NAMALWA (cell line): ENCODE data around the gene AXIN1.
"Not testable (repeated sequence)": the region's sequence is repeated elsewhere in the genome, so short reads cannot be mapped to it uniquely, and the experiment has no call there.

Source experiments
- DNase-seq: peaks from one replicate; pipeline ENCODE4 v3.0.0-alpha.2; 2015; ENCODE audit warnings: low spot score

The AXIN1 gene

DNA sequence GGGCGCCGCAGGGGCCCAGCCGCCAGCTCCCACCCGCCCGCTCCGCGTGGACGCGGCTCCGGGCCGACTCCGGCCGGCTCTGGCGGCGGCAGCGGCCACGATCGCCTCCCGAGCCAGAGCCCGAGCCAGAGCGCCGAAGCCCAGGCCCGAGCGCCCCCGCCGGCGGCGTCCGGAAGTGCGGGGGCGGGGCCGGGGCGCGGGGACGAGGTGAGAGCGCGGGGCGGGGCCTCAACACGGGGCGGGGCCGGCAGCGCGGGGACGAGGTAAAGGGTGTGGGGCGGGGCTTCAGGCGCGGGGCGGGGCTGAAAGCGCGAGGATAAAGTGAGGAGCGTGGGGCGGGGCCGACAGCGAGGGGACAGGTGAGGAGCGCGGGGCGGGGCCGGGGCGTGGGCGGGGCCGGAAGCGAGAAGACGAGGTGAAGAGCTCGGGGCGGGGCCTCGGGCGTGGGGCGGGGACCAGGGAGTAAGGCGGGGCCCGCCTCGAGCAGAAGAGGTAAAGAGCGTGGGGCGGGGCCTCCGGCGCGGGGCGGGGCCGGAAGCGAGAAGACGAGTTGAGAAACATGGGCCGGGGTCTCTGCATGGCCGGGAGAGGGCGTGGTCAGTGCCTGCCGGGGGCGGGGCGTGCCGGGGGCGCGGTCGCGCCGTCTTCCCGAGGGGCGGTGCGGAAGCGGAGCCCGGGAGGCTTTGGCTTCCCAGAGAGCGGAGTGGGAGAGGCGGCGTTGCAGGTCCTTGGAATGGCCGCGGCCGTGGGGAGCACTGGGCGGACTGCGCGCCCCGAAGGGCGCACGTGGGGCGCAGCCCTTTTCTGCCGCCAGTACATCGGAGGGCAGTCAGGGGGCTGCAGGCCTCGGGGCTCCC, at the start of gene AXIN1:
AXIN1 (minus strand) TSS at position 177 of the 857 bp plus-strand sequence. CDS start 5,698 bp downstream, outside the sequence.
- peak; percentile 97 for DNase-seq

DNA sequence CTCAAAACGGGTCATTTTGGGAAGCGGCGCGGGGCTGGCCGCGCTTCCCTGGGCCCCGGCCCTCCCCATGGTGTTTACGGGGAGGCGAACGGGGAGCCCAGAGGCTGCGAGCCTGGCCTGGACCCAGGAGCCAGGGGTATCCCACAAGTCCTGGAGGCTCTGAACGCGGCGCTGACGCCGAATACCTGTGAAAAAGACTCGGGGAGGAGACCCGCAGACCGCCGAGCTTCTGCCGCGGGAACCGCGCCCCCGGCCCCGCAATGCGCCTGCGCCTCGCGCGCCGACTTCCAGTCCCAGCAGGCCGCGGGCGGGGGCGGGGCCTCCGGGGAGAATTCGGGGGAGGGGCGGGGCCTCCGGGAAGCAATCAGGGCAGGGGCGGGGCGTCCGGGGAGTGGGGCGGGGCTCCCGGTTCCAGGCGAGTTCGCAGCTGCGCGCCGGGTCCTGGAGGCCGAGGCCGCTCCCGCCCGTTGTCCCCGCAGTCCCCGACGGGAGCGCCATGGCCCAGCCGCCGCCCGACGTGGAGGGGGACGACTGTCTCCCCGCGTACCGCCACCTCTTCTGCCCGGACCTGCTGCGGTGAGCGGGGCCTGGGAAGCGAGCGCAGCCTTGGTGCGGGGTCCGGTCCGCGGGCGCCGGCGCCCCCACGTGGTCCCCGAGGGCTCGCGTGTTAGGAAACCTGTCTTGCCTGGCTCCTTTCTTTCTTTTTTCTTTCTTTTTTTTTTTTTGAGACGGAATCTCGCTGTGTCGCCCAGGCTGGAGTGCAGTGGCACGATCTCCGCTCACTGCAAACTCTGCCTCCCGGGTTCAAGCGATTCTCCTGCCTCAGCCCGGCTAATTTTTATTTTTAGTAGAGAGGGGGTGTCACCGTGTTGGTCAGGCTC, 49.2 kb upstream of the AXIN1 start, which contains the start of gene DECR2:
DECR2 (plus strand) TSS at position 418 of the 881 bp plus-strand sequence; CDS start at position 497, 79 bp downstream.
- peak; percentile 88 for DNase-seq

DNA sequence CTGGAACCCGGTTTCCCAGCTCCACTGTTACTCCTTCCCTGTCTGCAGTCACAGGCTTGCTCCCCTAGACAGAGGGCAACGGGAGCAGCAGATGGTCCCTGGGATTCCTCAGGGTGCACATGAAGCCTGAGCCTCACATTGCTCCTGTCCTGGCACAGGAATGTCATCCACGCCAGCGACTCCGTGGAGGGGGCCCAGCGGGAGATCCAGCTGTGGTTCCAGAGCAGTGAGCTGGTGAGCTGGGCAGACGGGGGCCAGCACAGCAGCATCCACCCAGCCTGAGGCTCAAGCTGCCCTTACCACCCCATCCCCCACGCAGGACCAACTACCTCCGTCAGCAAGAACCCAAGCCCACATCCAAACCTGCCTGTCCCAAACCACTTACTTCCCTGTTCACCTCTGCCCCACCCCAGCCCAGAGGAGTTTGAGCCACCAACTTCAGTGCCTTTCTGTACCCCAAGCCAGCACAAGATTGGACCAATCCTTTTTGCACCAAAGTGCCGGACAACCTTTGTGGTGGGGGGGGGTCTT, 47.6 kb upstream of the AXIN1 start:
- no peak for DNase-seq

DNA sequence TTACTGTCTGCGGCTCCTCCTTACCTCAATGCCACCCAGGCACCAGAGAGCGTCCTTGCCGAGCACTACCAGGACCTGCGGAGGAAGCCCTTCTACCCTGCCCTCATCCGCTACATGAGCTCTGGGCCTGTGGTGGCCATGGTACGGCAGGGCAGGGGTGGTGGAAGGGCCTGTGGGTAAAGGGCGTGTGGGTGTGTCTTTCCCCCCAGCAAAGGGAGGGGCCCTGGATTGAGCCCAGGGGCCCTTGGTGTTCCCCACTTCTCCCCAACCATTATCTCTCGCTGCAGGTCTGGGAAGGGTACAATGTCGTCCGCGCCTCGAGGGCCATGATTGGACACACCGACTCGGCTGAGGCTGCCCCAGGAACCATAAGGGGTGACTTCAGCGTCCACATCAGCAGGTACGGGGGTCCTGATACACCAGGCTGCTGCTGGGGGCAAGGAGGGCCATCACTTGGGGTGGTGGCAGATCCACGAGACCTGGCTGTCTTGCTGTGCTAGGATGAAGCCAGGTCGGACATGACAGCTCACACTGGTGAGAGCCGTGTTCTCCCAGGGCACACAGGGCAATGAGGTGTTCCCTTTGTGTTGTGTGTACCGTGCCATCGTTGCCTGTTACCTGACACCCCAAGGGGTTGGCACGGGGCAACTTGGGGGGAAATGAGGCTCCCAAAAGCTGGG, 47.0 kb upstream of the AXIN1 start:
- no peak for DNase-seq

DNA sequence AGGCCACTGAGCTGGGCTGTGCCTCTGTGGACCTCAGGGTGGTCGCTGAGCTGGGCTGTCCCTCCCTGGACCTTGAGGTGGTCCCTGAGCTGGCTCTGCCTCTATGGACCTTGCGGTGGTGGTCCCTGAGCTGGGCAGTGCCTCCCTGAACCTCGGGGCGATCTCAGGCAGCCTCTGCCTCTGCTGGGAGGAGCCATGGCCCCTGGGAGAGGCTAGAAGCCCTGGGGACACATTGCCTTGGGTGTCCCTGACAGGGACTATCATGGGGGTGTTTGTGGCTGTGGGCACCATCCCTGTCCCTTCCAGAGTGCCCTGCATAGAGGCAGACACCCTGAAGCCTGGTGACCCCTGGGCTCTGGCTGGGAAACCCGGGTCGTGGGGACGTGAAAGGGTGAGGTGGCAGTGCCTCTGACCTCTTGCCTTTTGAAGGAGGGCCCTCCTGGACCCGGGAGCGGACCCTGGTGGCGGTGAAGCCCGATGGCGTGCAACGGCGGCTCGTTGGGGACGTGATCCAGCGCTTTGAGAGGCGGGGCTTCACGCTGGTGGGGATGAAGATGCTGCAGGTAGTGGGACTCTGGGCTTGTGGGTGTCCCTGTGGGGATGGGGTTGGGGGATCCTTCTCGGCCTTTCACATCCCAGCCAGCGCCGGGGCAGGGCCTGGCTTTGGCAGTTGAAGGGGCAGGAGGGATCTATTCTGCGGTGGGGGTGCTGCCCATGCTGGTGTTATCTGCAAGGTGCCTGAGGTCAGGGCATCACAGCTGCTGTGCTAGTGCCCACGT, 46.2 kb upstream of the AXIN1 start:
- DNase-seq, result no peak

GRCh38 chr16:397736-398332, 45.3 kb upstream of the AXIN1 start:
- DNase-seq, result no peak

DNA sequence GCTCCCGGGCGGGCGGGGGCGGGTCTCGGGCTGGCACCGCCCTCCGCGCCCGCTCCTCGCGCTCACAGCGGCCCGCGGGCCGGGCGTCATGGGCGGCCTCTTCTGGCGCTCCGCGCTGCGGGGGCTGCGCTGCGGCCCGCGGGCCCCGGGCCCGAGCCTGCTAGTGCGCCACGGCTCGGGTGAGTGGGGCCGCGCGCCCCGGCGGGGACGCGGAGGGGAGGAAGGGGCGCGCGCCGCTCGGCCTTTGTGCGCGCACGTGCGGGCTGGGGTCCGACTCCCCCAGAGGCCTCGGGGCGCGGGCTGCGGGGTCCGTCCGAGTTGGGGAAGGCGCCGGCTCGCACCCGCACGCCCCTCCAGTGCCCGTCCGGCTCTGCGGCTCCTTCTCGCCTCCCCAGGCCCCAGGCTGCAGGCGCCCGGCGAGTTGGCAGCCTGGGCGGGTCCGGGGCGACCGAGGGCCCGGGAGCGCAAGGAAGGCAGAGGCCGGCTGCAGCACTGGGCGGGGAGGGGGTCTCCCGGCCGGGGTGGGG, 44.7 kb upstream of the AXIN1 start, which contains the start of gene NME4:
NME4 (plus strand) TSS at position 65 of the 527 bp plus-strand sequence; CDS start at position 89, 24 bp downstream.
- DNase-seq, result peak; percentile 64

DNA sequence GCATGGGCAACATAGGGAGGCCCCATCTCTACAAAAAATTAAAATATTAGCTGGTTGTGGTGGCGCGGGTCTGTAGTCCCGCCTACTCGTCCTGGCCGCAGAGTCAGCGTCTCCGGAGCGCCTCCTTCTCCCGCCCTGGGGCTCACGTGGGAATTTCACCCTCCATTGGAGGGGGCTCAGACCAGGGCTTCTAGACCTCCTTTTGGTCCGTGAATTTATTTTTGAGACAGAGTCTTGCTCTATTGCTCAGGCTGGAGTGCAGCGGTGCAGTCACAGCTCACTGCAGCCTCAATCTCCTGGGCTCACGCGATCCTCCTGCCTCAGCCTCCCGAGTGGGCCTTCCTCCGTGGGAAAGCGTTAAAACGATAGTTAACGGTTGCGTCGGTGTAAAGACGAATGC, 44.1 kb upstream of the AXIN1 start:
- peak; percentile 71 for DNase-seq

GRCh38 chr16:396199-396598, 43.7 kb upstream of the AXIN1 start:
- DNase-seq, result no peak

DNA sequence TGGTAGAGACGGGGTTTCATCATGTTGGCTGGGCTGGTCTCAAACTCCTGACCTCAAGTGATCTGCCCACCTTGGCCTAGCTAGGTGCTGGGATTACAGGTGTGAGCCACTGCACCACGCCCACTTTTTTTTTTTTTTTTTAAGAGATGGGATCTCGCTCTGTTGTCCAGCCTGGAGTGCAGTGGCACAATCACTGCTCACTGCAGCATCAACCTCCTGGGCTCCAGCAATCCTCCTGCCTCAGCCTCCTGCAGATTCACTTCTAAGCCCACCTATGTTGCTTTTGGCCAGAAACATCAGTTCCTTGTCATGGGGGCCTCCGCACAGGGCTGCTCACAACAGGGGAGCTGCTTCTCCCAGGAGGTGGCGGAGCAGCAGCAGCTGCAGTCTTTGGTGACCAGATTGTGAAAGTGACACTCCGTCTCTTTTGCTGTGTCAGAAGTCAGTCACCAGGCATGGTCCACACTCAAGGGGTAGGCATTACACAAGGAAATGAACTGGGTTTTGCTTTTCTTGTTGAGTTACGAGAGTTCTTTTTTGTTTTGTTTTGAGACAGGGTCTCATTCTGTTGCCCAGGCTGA, 40.0 kb upstream of the AXIN1 start:
- no peak for DNase-seq

DNA sequence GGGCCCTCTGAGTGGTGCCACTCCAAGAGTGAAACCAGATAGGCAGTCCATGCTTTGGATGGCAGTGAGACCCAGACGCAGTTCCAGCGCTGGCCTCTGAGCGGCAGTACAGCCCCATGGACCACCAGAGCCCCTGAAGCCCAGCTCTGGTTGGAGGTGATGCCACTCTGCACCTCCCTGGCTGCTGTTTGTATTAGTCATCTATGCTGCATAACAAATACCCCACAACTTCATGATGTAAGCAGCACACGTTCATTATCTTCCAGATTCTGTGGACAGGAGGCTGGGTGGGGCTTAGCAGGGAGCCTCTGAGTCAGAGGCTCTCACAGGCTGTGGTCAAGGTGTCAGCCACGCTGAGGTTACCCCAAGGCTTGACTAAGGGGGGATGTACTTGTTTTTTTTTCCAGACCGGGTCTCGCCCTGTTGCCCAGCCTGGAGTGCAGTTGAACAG, 39.4 kb upstream of the AXIN1 start:
- peak; percentile 82 for DNase-seq

DNA sequence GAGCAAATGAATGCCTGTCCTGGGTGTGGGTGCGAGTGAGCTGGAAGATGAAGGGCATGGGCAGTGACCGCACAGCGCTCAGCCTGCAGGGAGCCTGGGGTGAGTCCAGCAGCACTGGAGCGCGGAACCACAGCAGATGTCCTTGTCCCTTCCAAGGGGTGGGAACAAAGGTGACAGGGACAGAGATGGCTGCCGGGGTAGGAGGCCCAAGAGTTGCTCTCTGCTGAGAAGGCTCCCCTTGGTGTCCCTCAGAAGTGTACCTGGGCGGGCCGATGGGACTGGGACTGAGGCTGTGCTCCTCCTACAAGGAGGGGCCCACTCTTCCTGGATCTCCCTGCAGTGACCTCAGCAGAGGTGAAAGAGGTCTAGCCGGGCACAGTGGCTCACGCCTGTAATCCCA, 36.8 kb upstream of the AXIN1 start:
- DNase-seq, result no peak

GRCh38 chr16:387761-388666, 35.5 kb upstream of the AXIN1 start:
- DNase-seq, result not testable (repeated sequence)

- DNase-seq, result no peak
These were observed 34.2 kb upstream of the AXIN1 start for GRCh38 chr16:386641-387156.

GRCh38 chr16:383326-384051, 31.0 kb upstream of the AXIN1 start:
- peak; percentile 85 for DNase-seq

GRCh38 chr16:381789-382717, 29.5 kb upstream of the AXIN1 start, which contains the start of gene PGAP6:
PGAP6 (minus strand) TSS chr16:381978; CDS start chr16:381821, 157 bp downstream.
- peak; percentile 70 for DNase-seq
